Right forelimb (tissue), 1 donor: ENCODE data around the gene NLGN1.

ENCODE experiments used
- DNase-seq: peaks from one replicate; pipeline ENCODE4 v3.0.0-alpha.2; 2018

NLGN1 gene

GRCh38 chr3:173644086-173645082 lies 246.8 kb downstream of the NLGN1 start:
- no peak for DNase-seq

- DNase-seq: no peak
Measured at GRCh38 chr3:173650596-173650995, 253.1 kb downstream of the NLGN1 start.

GRCh38 chr3:173652093-173652492 lies 254.5 kb downstream of the NLGN1 start:
- no peak for DNase-seq

GRCh38 chr3:173653781-173654180 lies 256.2 kb downstream of the NLGN1 start:
- DNase-seq: no peak

DNA sequence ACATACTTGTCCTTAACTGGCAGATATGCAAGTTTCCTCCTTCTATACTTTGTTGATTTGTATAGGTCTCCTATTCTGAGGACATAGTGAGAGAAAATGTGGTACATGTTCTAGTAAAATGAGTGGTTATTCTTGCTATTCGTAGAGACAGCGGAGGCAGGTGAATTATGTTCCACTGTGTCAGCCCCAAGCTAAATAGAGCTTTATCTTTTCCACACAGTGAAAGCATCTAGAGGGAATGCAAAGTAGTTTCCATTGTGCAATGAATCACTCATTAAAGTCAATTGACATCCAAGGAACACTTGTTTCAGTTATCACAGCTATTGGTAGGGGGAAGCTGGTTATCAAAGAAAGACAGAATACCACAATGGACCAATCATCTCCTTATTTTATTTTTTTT lies 262.4 kb downstream of the NLGN1 start:
- DNase-seq: no peak

DNA sequence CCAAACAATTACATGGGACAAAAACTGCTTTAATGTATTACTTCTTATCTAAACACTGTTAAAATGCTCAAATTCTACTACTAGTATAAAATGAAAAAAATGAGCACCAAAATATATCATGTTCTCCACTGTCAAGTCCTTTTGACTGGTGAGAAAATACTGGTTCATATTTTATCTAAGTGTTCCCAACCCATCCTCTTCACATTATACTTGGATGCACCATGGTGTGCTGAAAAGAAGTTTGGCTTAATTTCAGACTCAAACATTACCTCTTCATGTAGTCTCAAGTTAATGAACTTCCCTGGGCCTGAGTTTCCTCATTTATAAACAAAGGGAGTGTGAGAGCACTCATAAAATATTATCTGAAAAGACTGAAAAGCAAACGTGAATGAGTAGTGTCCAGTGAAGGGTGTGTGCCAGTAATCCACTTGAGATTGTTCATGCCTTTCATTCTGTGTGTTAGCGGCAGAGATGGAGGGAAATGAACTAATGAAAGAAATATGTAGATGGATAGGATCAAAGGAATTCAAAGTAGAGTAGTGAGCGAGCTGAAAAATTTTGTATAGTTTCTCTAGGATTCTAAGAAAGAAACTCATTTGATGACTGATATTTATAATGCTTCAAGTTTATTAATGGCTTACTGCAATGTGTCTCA lies 263.2 kb downstream of the NLGN1 start:
- DNase-seq: no peak

DNA sequence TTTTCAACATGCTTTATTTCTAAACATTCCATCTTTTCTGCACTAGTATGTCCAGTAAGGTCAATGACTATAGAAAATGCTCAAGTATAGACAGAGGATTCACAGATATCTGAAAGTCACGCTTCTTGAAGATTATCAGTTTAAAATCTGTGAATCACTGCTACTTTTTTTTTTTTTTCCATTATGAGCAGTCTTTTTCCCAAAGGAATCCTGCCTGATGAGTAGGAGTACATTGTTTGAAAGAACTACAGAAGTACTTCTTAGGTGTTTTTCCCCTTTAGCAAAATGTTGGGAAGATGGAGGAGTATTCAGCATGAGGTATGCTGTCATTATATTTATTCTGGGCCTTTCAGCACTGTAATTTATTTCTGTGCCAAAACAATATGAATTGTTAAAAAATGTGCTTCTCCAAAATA lies 266.2 kb downstream of the NLGN1 start:
- no peak for DNase-seq

- no peak for DNase-seq
Measured at GRCh38 chr3:173676094-173676493, 278.6 kb downstream of the NLGN1 start.

DNA sequence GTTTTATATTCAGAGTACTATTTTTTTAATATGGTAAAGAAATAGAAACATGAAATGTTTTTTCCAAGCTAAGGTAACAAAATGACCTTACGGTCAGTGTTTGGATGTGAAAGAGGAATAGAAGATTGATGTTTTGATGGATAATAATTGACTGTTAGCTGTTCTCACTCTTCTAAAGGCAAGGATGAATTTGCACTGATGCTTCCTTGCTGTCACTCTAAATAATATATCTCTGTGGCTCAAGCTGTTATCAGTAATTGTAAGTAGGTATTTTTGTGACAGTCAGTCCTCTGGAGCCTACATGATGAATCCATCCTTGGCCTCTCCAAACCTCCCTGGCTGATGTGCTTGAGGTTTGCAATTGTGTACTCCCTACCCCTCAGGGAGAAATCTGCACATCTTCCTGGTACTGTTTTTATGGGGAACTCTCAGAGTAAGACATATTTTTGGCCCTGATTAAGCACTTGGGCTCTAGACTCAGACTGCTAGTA lies 283.7 kb downstream of the NLGN1 start:
- no peak for DNase-seq

DNA sequence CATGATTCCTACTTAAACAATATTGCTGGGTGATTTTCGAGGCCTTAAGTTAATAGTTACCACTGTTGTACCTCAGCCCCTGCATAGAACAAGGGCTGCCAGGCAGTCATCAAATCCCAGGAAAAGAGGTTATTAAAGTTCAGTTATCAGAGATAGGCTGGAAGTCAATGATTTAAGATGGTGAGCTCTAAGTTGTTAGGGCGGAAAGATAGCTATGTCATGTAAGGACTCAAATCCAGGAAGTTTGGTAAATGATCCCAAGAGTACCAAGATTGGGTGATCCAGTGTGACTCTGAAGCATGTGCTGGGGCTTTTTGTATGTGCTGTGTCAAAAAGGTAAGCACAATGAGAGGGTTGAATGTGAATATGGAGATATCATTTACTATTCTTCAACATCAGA lies 287.9 kb downstream of the NLGN1 start:
- DNase-seq: no peak

DNA sequence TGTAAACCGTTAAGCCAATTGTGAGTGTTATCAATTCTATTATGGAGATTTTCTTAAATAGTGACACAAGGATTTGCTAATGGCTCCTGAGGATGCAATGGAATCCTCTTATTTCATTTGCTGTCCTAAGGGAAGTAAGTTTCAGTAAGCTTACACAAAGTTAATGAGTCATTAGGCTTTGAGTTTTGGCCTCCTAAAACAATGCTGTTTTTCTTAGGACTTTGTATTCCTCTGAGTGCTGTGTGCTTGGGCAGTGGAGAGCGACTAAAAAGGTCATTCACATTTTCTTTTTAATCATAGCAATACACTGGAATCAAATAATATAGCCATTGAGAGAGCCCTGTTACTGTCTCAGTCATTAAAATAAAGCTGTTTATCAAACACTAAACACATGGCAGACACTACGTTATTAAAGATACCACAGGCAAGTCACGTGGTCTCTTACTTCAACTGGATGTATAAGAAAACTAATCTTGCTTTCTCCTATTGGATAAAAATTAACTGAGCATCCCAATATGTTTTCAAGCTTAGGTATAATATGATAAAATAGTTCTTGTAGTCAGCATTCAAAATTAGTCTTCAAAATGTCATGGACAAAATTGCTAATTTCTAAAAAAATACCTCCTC lies 290.8 kb downstream of the NLGN1 start:
- DNase-seq: no peak

DNA sequence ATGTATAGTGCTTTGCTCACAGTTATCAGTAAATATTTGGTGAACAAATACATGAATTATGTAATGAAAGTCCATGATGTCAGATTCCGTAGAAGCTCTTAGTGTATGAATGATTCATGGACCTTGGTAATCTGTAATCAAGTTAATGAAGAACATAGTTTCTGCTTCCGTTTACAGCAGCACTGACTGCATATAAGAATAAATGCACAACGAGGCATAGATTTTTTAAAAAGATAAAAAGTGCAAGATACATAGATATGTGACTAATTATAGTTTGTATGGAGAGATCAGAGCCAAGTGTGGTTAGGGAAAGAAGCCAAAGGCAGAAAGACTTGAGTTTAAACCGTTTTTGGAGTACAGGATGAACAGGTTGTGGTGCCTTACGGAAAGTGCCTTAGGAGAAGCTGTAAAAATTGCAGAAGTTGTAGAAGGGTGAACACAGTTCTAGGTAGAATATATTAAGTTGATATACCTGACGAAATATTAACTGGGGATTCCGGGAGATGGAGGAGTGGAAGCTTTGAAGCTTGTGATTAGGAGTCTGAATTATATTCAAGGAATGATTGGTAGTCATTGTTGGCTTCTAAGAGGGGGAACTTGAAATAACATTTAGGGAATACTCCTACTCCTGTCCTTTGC lies 293.1 kb downstream of the NLGN1 start:
- DNase-seq: no peak

DNA sequence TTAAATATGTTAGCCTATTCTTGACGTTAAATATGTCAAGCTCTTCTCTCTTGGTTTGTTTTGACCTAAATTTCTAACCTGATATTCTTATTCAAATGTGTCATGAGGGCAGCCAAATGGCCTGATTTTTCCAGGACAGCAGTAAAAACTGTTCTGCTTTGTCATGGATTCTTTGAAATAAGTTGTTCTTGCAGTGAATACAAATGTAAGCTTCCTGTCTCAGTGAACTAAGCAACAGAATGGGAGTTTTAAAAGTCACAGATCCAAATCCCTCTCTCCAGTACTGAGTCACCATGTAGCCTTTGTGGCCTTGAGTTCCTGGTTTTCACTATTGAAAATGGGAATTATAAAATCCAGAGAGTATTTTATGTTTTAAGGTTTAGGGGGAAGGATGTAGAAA lies 301.8 kb downstream of the NLGN1 start:
- DNase-seq: no peak

DNA sequence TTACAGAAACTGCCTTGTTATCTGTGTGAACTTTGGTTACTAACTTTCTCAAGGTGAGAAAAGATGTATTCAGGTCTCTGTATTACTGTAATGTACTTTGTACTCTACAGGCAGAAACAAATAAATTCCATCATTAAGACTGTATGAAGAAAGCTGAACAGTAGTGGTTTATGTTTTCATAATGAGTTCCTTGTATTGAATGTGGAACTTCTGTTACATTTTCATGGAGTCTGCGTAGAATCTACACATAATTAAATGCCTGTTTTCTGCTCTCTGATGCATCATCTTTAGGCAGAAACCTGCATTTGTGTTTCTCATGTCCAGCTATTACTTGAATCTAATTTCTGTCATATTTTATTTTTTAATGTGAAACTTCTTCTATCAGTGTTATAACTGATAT lies 302.8 kb downstream of the NLGN1 start:
- DNase-seq: no peak

GRCh38 chr3:173702561-173702960 lies 305.0 kb downstream of the NLGN1 start:
- no peak for DNase-seq

GRCh38 chr3:173703771-173704170 lies 306.2 kb downstream of the NLGN1 start:
- no peak for DNase-seq

- DNase-seq: no peak
Measured at GRCh38 chr3:173706630-173707029, 309.1 kb downstream of the NLGN1 start.

DNA sequence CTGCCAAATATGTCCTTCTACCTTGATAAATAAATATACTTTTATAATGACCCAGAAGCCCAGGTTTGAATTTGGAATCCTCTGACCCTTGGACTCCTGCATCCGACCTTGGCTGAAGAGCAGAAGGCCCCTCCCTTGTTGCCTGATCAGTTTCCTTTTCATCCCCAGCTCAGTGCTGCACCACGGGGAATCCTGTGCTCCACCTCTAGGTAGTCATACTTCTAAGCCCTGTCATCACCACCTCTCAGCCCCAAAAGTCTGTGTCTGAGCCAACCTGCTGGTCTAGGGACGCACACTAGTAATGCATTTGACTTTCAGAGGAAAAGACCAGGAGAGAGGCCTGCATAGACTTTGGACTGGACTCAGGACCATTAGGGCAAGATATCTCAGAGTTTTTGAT lies 310.6 kb downstream of the NLGN1 start:
- DNase-seq: no peak

GRCh38 chr3:173709026-173709425 lies 311.5 kb downstream of the NLGN1 start:
- no peak for DNase-seq

- DNase-seq: no peak
Measured at GRCh38 chr3:173711619-173712018, 314.1 kb downstream of the NLGN1 start.

DNA sequence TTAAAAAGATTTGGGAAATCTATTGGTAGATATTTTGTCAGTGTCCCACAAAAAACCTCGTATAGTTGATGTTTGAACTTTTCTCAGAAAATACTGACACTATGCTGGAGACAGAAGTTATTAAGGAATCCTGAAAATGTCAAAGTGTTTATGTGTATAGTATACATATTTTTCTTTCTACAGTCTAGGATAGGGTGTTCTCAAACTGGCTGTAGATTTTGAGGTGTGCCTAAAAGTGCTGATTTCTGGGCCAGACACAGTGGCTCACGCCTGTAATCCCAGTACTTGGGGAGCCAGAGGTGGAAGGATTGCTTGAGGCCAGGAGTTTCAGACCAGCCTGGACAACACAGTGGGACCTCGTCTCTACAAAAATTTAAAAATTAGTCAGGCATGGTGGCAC lies 322.0 kb downstream of the NLGN1 start:
- no peak for DNase-seq

- no peak for DNase-seq
Measured at GRCh38 chr3:173725507-173725906, 328.0 kb downstream of the NLGN1 start.

GRCh38 chr3:173730391-173730790 lies 332.8 kb downstream of the NLGN1 start:
- no peak for DNase-seq
